Transverse colon (tissue), 4 donors: ENCODE data around the gene OGFRL1.

Experiments used
- CTCF ChIP-seq, 5 experiments: fragments of 200-600 bp in 3 of 5; fragments of 450-650 bp in 2 of 5; sonication (generic) in 3 of 5; IDR thresholded peaks; 1 replicate in 2 of 5; 2 replicates in 3 of 5; pipeline ENCODE4 v1.5.1; 2016 to 2017; ENCODE audit warnings: antibody characterized with exemption in 5 of 5, inconsistent platforms in 3 of 5, mild to moderate bottlenecking in 2 of 5, moderate library complexity in 1 of 5
- EP300 ChIP-seq: sonication (generic); formaldehyde crosslinking; IDR thresholded peaks from one replicate; pipeline ENCODE4 v1.6.1; 2017; ENCODE audit warnings: antibody characterized with exemption, low read depth
- POLR2A ChIP-seq: fragments of 450-650 bp; IDR thresholded peaks from one replicate; pipeline ENCODE4 v1.6.1; 2016; ENCODE audit warnings: antibody characterized with exemption, mild to moderate bottlenecking, moderate library complexity
- POLR2AphosphoS5 ChIP-seq, 3 donors: sonication (generic); formaldehyde crosslinking; IDR thresholded peaks; one replicate each; pipeline ENCODE4 v1.6.1; 2016; ENCODE audit warnings: antibody characterized with exemption in 3 of 3

GRCh38 chr6:71280701-71281100, 7.9 kb upstream of the OGFRL1 start:
- TF ChIP-seq POLR2A (no peak), EP300 (no peak), POLR2AphosphoS5 (IDR thresholded peaks at IDR 0.05) (no peak), CTCF (IDR thresholded peaks at IDR 0.05) (no peak)
